Activated B cell treated with CpG ODN at 0.5 μM for 24 hours (primary cell): ENCODE measurements around the gene TMEM116. TPM values are rescaled to one million over a fixed set of nuclear protein-coding genes. Genes with fewer than 3 reads are reported as not detected.
"Not testable (repeated sequence)": the region's sequence is repeated elsewhere in the genome, so short reads cannot be mapped to it uniquely, and the experiment has no call there.

Source experiments
- ATAC-seq: fragments of 200-7000 bp; cut with Tn5 transposase; one replicate; pipeline ENCODE4 v1.10.0; 2021; ENCODE audit warnings: low read depth, mild to moderate bottlenecking, moderate library complexity
- CTCF ChIA-PET: fragments of 350-600 bp; sonication (Branson Sonifier 250); formaldehyde crosslinking; loops from one replicate; lab custom pipeline; 2021; ENCODE audit warnings: antibody characterized with exemption; lab: Charles Lee
- POLR2A ChIA-PET: fragments of 350-600 bp; sonication (Branson Sonifier 250); formaldehyde crosslinking; loops from one replicate; lab custom pipeline; 2021; ENCODE audit warnings: antibody characterized with exemption; lab: Charles Lee
- DNase-seq: peaks from one replicate; pipeline ENCODE4 v3.0.0; 2022
- H3K27ac Mint-ChIP-seq: one replicate; pipeline ENCODE4 v1.8.0; 2020; ENCODE audit warnings: mixed read lengths
- H3K27me3 Mint-ChIP-seq: one replicate; pipeline ENCODE4 v1.8.0; 2021; ENCODE audit warnings: mixed read lengths
- H3K36me3 Mint-ChIP-seq: one replicate; pipeline ENCODE4 v1.8.0; 2021; ENCODE audit warnings: low read depth, mixed read lengths
- H3K4me1 Mint-ChIP-seq: one replicate; pipeline ENCODE4 v1.8.0; 2021; ENCODE audit warnings: mixed read lengths
- H3K4me3 Mint-ChIP-seq: one replicate; pipeline ENCODE4 v1.8.0; 2020; ENCODE audit warnings: mild to moderate bottlenecking, mixed read lengths
- H3K9me3 Mint-ChIP-seq: one replicate; pipeline ENCODE4 v1.8.0; 2020; ENCODE audit warnings: mixed read lengths
- CTCF ChIP-seq: fragments of 200-600 bp; IDR thresholded peaks from one replicate; pipeline ENCODE4 v1.8.0; 2022; ENCODE audit warnings: antibody characterized with exemption, mild to moderate bottlenecking
- intact Hi-C: fragments of 100-400 bp; cut with micrococcal nuclease; formaldehyde crosslinking; loops from one replicate; pipeline ENCODE4 v1.15.1; 2024
- total RNA-seq: library from RNA; stranded (reverse); gene quantifications from 2 replicates; pipeline ENCODE4 v1.2.3, GENCODE V29; 2022

TMEM116 gene
- total RNA-seq, 1 donor from 2014 or later = 10.5 TPM

DNA sequence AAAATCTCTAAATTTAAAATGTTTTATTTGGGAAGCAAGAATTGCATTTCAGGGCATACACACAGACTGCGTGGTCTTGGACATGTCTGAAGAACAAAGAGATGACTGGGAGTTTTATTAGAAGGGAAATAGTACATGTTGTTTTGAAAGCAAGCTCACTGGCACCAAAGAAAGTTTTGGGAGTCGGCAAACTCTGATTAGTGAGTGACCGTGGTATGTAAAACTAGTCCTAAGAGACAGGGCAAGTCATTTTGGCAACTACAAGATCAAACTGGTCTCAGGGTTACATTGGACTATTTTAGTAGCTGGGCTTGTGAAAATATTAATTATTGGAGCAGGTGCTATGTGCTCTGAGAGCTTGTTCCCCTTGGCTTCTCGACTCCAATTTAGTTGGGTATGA, 14.9 kb downstream of the TMEM116 start:
- no peak for TF ChIP-seq CTCF
- DNase-seq (no peak), ATAC-seq (no peak)
- intact Hi-C loops = no loop called here
- no peak overlapping the region for H3K27ac Mint-ChIP-seq
- peaks cover 9% of the 10 kb centered on the region for H3K27me3 Mint-ChIP-seq
- ChIA-PET POLR2A (interaction anchor here (1.0 to 1.9 kb wide), 2 partner anchors 15 to 17 kb away, joined by 3 to 9 read pairs; partner anchors contain the start of genes ERP29 and TMEM116), CTCF (no interaction called here)
- H3K9me3 Mint-ChIP-seq = no peaks in the 10 kb centered on the region
- H3K36me3 Mint-ChIP-seq = peaks cover 3% of the 10 kb centered on the region
- peaks cover 56% of the 10 kb centered on the region for H3K4me1 Mint-ChIP-seq
- H3K4me3 Mint-ChIP-seq = no peak overlapping the region

DNA sequence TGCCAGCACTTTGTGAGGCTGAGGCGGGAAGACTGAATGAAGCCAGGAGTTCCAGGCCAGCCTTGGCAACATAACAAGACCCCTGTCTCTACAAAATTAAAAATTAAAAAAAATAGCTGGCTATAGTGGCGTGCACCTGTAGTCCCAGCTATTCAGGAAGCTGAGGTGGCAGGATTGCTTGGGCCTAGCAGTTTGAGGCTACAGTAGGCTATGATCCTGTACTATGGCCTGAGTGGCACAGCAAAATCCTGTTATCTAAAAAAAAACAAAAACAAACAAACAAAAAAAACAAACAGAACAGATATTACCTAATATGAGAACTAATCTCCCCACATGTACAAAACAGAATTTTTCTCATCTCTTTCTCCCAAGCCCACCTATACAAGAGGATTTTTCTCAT, 15.7 kb downstream of the TMEM116 start:
- Mint-ChIP-seq H3K4me1 (peaks cover 56% of the 10 kb centered on the region), H3K4me3 (no peak overlapping the region), H3K36me3 (peaks cover 3% of the 10 kb centered on the region), H3K27me3 (peaks cover 9% of the 10 kb centered on the region), H3K9me3 (no peaks in the 10 kb centered on the region), H3K27ac (no peak overlapping the region)
- ATAC-seq (no peak), DNase-seq (no peak)
- no peak for TF ChIP-seq CTCF
- CTCF ChIA-PET = no interaction called here
- POLR2A ChIA-PET = interaction anchor here (0.9 to 1.9 kb wide), 3 partner anchors 13 to 18 kb away, joined by 3 to 9 read pairs (median 3); partner anchors contain the start of genes ERP29 and TMEM116
- intact Hi-C loops = no loop called here

GRCh38 chr12:111995782-111996480, 17.0 kb downstream of the TMEM116 start:
- intact Hi-C loops = no loop called here
- POLR2A ChIA-PET = interaction anchor here (0.6 to 4.0 kb wide), 2 partner anchors 17 to 32 kb away, joined by 3 to 52 read pairs; partner anchors contain the start of genes ERP29 and TMEM116
- H3K27ac Mint-ChIP-seq = no peak overlapping the region
- CTCF ChIA-PET = interaction anchor here (0.8 kb wide), 1 partner anchor 52 kb away, joined by 3 read pairs; no protein-coding TSS in a partner anchor
- H3K27me3 Mint-ChIP-seq = peaks cover 15% of the 10 kb centered on the region
- no peak for TF ChIP-seq CTCF
- ATAC-seq (no peak), DNase-seq (no peak)
- no peaks in the 10 kb centered on the region for H3K9me3 Mint-ChIP-seq
- no peak overlapping the region for H3K4me3 Mint-ChIP-seq
- H3K36me3 Mint-ChIP-seq = peaks cover 5% of the 10 kb centered on the region
- H3K4me1 Mint-ChIP-seq = peaks cover 52% of the 10 kb centered on the region

DNA sequence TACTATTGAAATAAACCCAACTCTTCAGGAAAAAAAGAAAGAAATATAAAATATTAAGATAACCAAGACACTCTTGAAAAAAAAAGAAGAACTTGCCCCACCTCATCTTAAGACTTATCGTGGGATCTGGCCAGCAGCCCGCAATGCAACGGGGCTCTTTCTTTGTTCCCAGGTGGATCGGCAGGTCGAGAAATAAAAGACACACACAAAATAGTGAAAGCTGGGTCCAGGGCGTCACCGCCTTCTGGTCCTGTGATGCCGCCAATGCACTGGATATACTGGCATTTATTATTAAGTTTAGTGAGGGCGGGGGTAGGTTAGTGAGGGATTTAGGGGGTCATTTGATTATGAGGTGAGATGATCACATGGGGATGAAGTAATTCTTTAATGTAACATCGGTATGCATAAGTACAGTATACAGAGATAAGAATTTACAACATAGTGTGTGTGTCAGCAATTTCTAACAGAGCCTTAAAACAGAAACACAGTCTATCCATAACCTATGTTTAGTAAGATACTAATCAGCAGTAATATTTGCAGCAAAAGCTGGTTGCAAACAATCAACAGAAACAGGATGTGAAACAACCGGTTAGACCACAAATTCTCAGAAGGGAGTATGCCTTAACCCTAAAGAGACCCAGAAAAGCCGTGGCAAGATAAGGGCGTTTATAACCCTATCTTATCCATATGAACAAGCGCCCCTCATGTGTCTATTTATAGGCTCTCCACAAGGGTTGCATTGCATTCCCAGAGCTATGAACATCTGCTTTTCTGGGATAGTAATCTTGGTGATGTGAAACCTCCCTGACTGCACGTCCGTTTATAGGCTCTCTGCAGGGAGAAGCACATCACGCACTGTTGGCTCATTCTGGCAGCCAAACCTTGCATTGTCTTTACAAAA, 18.5 kb downstream of the TMEM116 start:
- POLR2A ChIA-PET = interaction anchor here (1.3 to 4.0 kb wide), 2 partner anchors 19 to 114 kb away, joined by 3 to 52 read pairs; partner anchors contain the start of genes ERP29, NAA25 and TMEM116

More for the DNA sequence above, 18.5 kb downstream of the TMEM116 start:
- CTCF ChIA-PET = interaction anchor here (0.8 to 1.5 kb wide), 2 partner anchors 20 to 54 kb away, joined by 3 to 5 read pairs; no protein-coding TSS in a partner anchor
- peak; percentile 37 for ATAC-seq
- not testable (repeated sequence) for H3K9me3 Mint-ChIP-seq, H3K36me3 Mint-ChIP-seq, DNase-seq
- peak overlapping the region; percentile 77 for H3K4me3 Mint-ChIP-seq
- peak overlapping the region; percentile 2 for H3K27ac Mint-ChIP-seq
- peaks cover 46% of the 10 kb centered on the region for H3K4me1 Mint-ChIP-seq
- H3K27me3 Mint-ChIP-seq = peaks cover 11% of the 10 kb centered on the region
- intact Hi-C loops = loop anchor here (1.0 to 5.0 kb wide), 3 partner anchors 8 to 47 kb away; no protein-coding TSS in a partner anchor
